Subcutaneous adipose tissue (tissue), 4 donors: Measurements from ENCODE around the gene NET1. TPM values are rescaled to one million over a fixed set of nuclear protein-coding genes. Genes with fewer than 3 reads are reported as not detected.

ENCODE experiments used
- total RNA-seq, 4 donors: library from RNA; depleted of rRNA; stranded (reverse); fragments of >200 nt; gene quantifications; one replicate each; pipeline ENCODE4 v1.1.0, GENCODE V29; 2016
- TF ChIP-seq, protein P1 (sequence below): fragments of 450-650 bp; IDR thresholded peaks from one replicate; pipeline ENCODE4 v1.5.1; 2016; ENCODE audit warnings: low read depth, mild to moderate bottlenecking, control low read depth, antibody characterized with exemption, moderate library complexity

NET1 gene
- total RNA-seq, 4 donors from 2014 or later, result 48.3 to 214 (median 82.9) TPM

DNA sequence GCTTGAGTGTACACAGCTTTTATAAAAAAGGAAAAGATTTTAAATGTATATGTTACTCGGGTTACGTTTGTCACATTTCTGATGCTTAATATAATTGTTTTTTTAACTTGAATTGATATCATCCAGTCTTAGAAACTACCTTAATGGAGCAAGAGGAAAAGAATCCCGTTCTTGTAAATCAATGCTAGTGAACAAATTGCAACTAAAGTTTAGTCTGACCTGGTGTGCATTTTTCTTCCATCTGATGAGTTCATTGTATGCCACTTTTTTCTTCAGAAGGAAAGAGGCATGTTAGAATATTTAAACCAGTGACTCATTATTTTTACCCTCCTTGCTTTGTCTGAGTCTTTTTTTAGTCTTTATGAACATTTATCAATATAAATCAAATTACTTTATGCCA lies 34.7 kb downstream of the NET1 start:
- TF ChIP-seq, protein P1, sequence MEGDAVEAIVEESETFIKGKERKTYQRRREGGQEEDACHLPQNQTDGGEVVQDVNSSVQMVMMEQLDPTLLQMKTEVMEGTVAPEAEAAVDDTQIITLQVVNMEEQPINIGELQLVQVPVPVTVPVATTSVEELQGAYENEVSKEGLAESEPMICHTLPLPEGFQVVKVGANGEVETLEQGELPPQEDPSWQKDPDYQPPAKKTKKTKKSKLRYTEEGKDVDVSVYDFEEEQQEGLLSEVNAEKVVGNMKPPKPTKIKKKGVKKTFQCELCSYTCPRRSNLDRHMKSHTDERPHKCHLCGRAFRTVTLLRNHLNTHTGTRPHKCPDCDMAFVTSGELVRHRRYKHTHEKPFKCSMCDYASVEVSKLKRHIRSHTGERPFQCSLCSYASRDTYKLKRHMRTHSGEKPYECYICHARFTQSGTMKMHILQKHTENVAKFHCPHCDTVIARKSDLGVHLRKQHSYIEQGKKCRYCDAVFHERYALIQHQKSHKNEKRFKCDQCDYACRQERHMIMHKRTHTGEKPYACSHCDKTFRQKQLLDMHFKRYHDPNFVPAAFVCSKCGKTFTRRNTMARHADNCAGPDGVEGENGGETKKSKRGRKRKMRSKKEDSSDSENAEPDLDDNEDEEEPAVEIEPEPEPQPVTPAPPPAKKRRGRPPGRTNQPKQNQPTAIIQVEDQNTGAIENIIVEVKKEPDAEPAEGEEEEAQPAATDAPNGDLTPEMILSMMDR, result no peak

DNA sequence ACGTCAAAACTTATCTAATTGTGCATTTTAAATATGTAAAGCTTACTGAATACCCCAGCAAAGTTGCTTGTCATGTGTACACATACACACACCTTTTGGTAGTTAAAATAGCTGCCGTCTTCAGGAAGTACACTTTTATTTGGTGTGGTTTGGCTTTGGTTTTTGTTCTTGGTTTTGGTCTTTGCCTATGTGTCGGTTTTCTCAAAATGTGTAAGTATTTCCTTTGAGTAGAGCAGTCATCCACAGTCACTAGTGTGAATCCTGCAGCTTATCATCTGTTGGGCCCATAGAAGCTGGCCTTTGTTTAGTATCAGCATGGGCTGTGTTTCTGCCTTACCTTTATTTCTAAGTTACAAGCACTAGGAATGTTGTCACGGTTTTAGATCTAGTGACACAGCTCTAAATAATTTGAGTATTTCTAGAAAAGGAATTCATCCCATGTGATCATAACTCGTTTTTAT lies 35.3 kb downstream of the NET1 start:
- TF ChIP-seq, protein P1, result no peak

DNA sequence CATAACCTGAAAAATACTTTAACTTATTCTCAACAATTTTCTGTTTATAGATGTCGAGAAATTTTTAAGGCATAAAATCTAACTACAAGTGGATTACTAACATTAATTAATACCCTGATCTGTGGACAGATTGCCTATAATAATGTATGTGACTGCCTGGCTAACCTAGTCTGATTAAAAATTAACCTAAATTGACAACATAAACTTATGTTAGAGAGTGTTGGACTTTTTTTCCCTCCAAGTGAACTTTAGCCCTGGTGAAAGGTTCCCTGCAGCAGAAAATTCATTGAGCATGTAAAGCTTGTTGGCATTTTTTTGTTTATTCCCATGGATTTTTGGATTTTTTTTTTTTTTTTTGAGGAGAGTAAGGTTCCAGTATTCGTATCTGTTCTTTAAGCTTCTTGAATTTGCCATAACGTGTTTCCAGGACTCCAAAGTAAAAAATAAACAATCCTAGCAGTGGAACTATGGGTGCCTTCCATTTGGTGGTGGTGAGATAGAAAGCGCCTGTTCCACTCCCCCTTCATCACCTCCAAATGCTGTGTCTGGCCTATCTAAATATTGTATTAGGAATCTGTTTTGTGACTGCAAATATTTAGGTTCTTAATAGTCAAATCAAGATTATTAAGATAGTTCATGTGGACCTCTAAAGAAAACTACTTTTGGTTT lies 36.1 kb downstream of the NET1 start:
- TF ChIP-seq, protein P1, result no peak

DNA sequence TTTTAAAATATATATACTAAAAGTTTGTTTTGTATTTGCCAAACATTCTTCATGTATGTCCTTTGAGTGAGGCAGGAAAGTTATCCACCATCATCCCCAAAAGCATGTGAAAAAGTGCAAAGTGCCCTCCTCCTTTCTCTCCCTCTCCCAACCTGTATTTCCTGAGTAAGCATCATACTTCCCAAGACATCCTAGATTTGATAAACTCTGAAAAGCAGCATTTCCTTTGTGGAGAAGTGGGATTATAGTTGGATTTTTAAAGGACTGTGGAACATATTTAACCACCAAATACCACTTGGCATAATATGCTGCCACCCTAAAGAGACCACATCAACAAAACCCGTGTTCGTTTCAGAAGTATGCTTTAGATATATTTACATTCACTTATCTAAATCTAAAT lies 36.9 kb downstream of the NET1 start:
- TF ChIP-seq, protein P1, result no peak

DNA sequence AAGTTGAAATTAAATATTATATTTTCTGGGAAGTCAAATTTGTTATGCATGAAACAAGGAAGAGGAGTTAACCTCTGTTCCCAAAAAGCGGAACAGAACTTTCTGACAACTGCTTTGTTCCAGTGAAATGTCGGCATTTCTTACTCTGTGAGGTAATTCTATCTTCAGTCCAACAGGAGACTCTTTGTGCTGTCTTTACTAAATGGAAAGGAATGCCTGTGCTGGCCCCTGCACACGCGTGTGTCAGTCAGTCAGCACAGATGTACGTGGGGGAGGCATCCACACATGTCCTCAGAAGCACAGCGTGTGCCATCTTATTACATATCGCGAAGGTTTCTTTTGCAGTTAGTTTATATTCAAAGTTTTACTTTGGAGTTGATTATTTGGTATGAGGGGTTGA lies 37.5 kb downstream of the NET1 start:
- TF ChIP-seq, protein P1, result no peak

DNA sequence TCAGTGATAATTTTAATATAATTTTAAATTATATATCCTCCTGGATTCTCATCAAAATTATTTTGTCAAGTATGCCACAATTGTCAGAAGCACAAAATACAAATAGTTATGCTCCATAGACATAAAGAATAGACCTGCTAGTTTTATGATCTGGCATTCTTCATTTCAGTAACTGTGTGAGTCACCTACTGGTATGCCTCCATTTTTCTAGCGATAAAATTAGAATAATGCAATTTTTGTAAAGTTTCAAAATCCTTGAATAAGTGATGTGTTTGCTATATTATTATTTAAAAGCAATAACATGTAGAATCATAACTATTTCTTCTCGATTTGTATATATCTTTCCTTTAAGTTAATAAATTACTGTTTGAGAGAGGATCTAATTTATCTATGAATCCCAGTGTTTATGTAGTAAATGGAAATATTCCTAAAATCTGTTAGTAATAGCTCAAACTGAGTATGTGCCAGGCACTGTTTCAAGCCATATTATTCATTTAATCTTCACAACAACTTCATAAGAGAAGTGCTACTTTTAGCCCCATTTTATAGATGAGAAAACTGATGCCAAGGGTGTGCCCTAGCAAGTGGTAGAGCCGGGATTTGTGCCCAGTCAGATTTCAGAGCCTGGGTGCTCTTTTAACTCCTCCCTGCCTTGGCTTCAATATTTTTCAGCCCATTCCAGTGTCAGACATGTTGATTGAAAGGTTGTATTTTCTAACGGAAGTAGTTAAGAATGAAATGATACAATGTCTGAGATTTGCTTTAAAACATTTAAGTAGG lies 38.4 kb downstream of the NET1 start:
- TF ChIP-seq, protein P1, result no peak

DNA sequence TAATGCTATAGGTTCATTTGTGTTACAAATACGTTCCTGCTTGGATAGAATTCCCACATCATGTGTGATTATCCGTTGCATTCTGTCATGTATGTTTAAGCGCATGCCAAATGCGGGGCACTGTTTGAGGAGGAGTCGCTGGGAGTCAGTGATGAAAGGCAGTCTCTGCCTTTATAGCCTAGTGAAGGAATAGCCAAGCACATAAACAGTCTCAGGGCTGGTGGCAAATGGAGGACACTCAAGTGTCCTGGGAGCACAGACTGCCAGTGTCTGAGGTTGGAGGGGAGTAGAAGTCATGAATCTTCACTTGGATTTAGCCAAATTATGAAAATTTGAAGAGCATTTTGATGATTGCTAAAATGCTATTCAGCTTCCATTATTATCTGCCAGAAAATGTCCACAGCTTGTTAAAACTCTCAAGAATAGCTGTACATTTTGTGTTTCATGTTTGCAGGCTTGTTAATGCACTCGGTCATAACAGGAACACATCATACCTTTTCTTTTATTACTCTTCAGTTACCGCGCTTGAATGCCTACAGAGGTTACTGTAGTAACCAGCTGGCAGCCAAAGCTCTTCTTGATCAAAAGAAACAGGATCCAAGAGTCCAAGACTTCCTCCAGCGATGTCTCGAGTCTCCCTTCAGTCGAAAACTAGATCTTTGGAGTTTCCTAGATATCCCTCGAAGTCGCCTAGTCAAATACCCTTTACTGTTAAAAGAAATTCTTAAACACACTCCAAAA lies 41.6 kb downstream of the NET1 start:
- TF ChIP-seq, protein P1, result no peak
